Transverse colon (tissue), 3 donors: ENCODE data around the gene ADM.

Source experiments
- CTCF ChIP-seq, 5 experiments: fragments of 200-600 bp in 3 of 5; fragments of 450-650 bp in 2 of 5; sonication (generic) in 3 of 5; IDR thresholded peaks; 1 replicate in 2 of 5; 2 replicates in 3 of 5; pipeline ENCODE4 v1.5.1; 2016 to 2017; ENCODE audit warnings: antibody characterized with exemption in 5 of 5, inconsistent platforms in 3 of 5, mild to moderate bottlenecking in 2 of 5, moderate library complexity in 1 of 5
- POLR2A ChIP-seq: fragments of 450-650 bp; IDR thresholded peaks from one replicate; pipeline ENCODE4 v1.6.1; 2016; ENCODE audit warnings: antibody characterized with exemption, mild to moderate bottlenecking, moderate library complexity

- TF ChIP-seq CTCF (IDR thresholded peaks at IDR 0.05), result no peak
- no peak for TF ChIP-seq POLR2A
Observed at GRCh38 chr11:10275714-10276113, 29.2 kb upstream of the ADM start.
